ENCODE results near the gene HOXA6.

Gene HOXA6

GRCh38 chr7:27095897-27096767 lies 51.4 kb downstream of the HOXA6 start, which contains the start of gene HOXA1:
Gene HOXA1 (minus strand): TSS chr7:27096000. CDS start chr7:27095912, 88 bp downstream.
- peak; percentile 16 for DNase-seq (ENCODE audit: low read depth)
